Lung (tissue), 12 donors: ENCODE results near the gene TOP2A. TPM values are rescaled to one million over a fixed set of nuclear protein-coding genes. Genes with fewer than 3 reads are reported as not detected.
"Not testable (repeated sequence)": the region's sequence is repeated elsewhere in the genome, so short reads cannot be mapped to it uniquely, and the experiment has no call there.

Experiments
- ATAC-seq: fragments of 200-7000 bp; cut with Tn5 transposase; one replicate; pipeline ENCODE4 v1.9.1; 2020; ENCODE audit warnings: moderate number of reproducible peaks; ENCODE audit not compliant: insufficient read depth, low FRiP score
- DNase-seq, 3 donors: peaks; one replicate each; pipeline ENCODE4 v3.0.0-alpha.2; 2013 to 2017
- H3K27ac ChIP-seq, 2 donors: one replicate each; pipeline ENCODE4 v1.5.1; 2013; ENCODE audit warnings: mild to moderate bottlenecking in 2 of 2, moderate library complexity in 2 of 2, control low read depth in 1 of 2, inconsistent platforms in 1 of 2, low read depth in 1 of 2, low read length in 1 of 2
- H3K27me3 ChIP-seq, 3 donors: one replicate each; pipeline ENCODE4 v1.5.1; 2013; ENCODE audit warnings: low read length in 2 of 3; ENCODE audit not compliant: control insufficient read depth in 3 of 3, insufficient read depth in 3 of 3
- H3K36me3 ChIP-seq, 4 donors: one replicate each; pipeline ENCODE4 v1.5.1; 2013; ENCODE audit warnings: low read length in 4 of 4, mild to moderate bottlenecking in 1 of 4, moderate library complexity in 1 of 4; ENCODE audit not compliant: control insufficient read depth in 4 of 4, insufficient read depth in 4 of 4
- H3K4me1 ChIP-seq, 5 donors: one replicate each; pipeline ENCODE4 v1.5.1; 2013; ENCODE audit warnings: low read length in 5 of 5, mild to moderate bottlenecking in 2 of 5, moderate library complexity in 1 of 5; ENCODE audit not compliant: control insufficient read depth in 5 of 5, insufficient read depth in 5 of 5
- H3K4me3 ChIP-seq: one replicate; pipeline ENCODE4 v1.5.1; 2013; ENCODE audit warnings: mild to moderate bottlenecking, control low read depth, moderate library complexity
- H3K9ac ChIP-seq, 2 donors: one replicate each; pipeline ENCODE4 v1.5.1; 2013; ENCODE audit warnings: low read length in 2 of 2, control low read depth in 1 of 2; ENCODE audit not compliant: insufficient read depth in 1 of 2
- H3K9me3 ChIP-seq, 4 donors: one replicate each; pipeline ENCODE4 v1.5.1; 2013; ENCODE audit warnings: low read length in 3 of 4, mild to moderate bottlenecking in 1 of 4, moderate library complexity in 1 of 4; ENCODE audit not compliant: control insufficient read depth in 4 of 4, insufficient read depth in 3 of 4
- CTCF ChIP-seq: IDR thresholded peaks from 2 replicates; pipeline ENCODE4 v1.5.1; 2012; ENCODE audit warnings: mild to moderate bottlenecking; ENCODE audit errors: control extremely low read depth, extremely low read depth
- WGBS, 2 donors: extraction: QIAGEN DNeasy Blood & Tissue Kit; methylation state at CpG; one replicate each; pipeline ENCODE4 v1.1.7; 2013; 5-methylcytosine and 5-hydroxymethylcytosine counted together
- polyA plus RNA-seq, 2 donors: library from polyadenylated mRNA; stranded (reverse); fragments of 200-250 nt; gene quantifications; one replicate each; pipeline ENCODE4 v1.2.1, GENCODE V29; 2013
- total RNA-seq, 2 donors: library from RNA; depleted of rRNA in 1 of 2; stranded (reverse); fragments of >200 nt in 1 of 2; gene quantifications; one replicate each; pipeline ENCODE4 v1.2.1, GENCODE V29; 2014 to 2021
- donor health status: control.
- donor health status: control.
- donor health status: Bipolar disorder and iron deficiency.
- donor health status: healthy.
- donor health status: DM: yes; HTN: yes; CAD: no.

TOP2A gene
- total and polyA plus RNA-seq, 4 donors: 2.6 to 21.6 (median 9.6) TPM

GRCh38 chr17:40372031-40372430, 45.7 kb downstream of the TOP2A start:
- H3K27me3 ChIP-seq: no peaks in the 10 kb centered on the region
- WGBS, 2 donors: 97% methylated on average over 2 of the region's 2 CpGs
- ATAC-seq: no peak
- no peaks in the 10 kb centered on the region for H3K4me1 ChIP-seq
- no peak for DNase-seq
- no peaks in the 10 kb centered on the region for H3K36me3 ChIP-seq
- H3K9me3 ChIP-seq: no peaks in the 10 kb centered on the region
- H3K27ac ChIP-seq: no peak overlapping the region
- TF ChIP-seq CTCF: no peak
- no peak overlapping the region for H3K9ac ChIP-seq
- H3K4me3 ChIP-seq: no peak overlapping the region

GRCh38 chr17:40371261-40371929, 46.3 kb downstream of the TOP2A start:
- 82 to 89% methylated on average over 13 to 16 of the region's 16 CpGs for WGBS, 2 donors
- H3K9ac ChIP-seq: no peak overlapping the region
- H3K36me3 ChIP-seq: no peaks in the 10 kb centered on the region
- no peak for ATAC-seq
- H3K4me1 ChIP-seq: no peaks in the 10 kb centered on the region
- no peak overlapping the region for H3K4me3 ChIP-seq
- no peak for DNase-seq
- no peak for TF ChIP-seq CTCF
- H3K27me3 ChIP-seq: no peaks in the 10 kb centered on the region
- peaks cover 0 to 1% (median 0%) of the 10 kb centered on the region in 4 donors for H3K9me3 ChIP-seq
- no peak overlapping the region for H3K27ac ChIP-seq

GRCh38 chr17:40369923-40370322, 47.8 kb downstream of the TOP2A start:
- WGBS, 2 donors: 93 to 95% methylated on average over 7 of the region's 7 CpGs
- H3K4me3 ChIP-seq: no peak overlapping the region
- no peaks in the 10 kb centered on the region for H3K4me1 ChIP-seq
- TF ChIP-seq CTCF: no peak
- H3K9me3 ChIP-seq: peaks cover 0 to 1% (median 0%) of the 10 kb centered on the region in 4 donors
- no peaks in the 10 kb centered on the region for H3K36me3 ChIP-seq
- H3K27ac ChIP-seq: no peak overlapping the region
- ATAC-seq (no peak), DNase-seq (no peak)
- H3K27me3 ChIP-seq: no peaks in the 10 kb centered on the region
- no peak overlapping the region for H3K9ac ChIP-seq

GRCh38 chr17:40367728-40368127, 50.0 kb downstream of the TOP2A start:
- WGBS, 2 donors: 91 to 95% methylated on average over 9 of the region's 9 CpGs
- not testable (repeated sequence) for H3K27me3 ChIP-seq, H3K36me3 ChIP-seq, H3K27ac ChIP-seq, H3K9ac ChIP-seq, ATAC-seq, H3K4me1 ChIP-seq, DNase-seq, H3K9me3 ChIP-seq, H3K4me3 ChIP-seq
